Pancreas (tissue), 10 donors: ENCODE measurements around the gene CNNM3. TPM values are rescaled to one million over a fixed set of nuclear protein-coding genes. Genes with fewer than 3 reads are reported as not detected.

Experiments used
- ATAC-seq, 4 donors: fragments of 200-7000 bp; cut with Tn5 transposase; one replicate each; pipeline versions ENCODE4 v1.8.0 to v1.9.1; 2020; ENCODE audit warnings: mild to moderate bottlenecking in 4 of 4, moderate library complexity in 4 of 4
- DNase-seq, 6 donors: peaks; one replicate each; pipeline ENCODE4 v3.0.0-alpha.2; 2020
- FAIRE-seq: peaks from 2 replicates; lab custom pipeline; 2012; peaks lifted over from hg19 to GRCh38; lab: Jason Lieb, UNC
- H3K27ac ChIP-seq, 4 donors: fragments of 200-600 bp; sonication (generic); 1 replicate in 3 of 4; 2 replicates in 1 of 4; pipeline versions ENCODE4 v1.5.0 to v1.8.0; 2020
- H3K27me3 ChIP-seq, 4 donors: fragments of 200-600 bp; one replicate each; pipeline ENCODE4 v1.8.0; 2021
- H3K36me3 ChIP-seq, 3 donors: fragments of 200-600 bp; sonication (generic) in 1 of 3; one replicate each; pipeline versions ENCODE4 v1.5.0 to v1.8.0; 2020 to 2021
- H3K4me1 ChIP-seq, 3 donors: fragments of 200-600 bp; one replicate each; pipeline ENCODE4 v1.8.0; 2021
- H3K4me3 ChIP-seq, 4 donors: fragments of 200-600 bp; sonication (generic) in 2 of 4; one replicate each; pipeline versions ENCODE4 v1.5.0 to v1.8.0; 2020 to 2021
- H3K9me3 ChIP-seq, 4 donors: fragments of 200-600 bp; one replicate each; pipeline ENCODE4 v1.8.0; 2021
- CTCF ChIP-seq, 4 donors: fragments of 200-600 bp; sonication (generic) in 3 of 4; IDR thresholded peaks; one replicate each; pipeline versions ENCODE4 v1.5.0 to v1.8.0; 2021; ENCODE audit warnings: antibody characterized with exemption in 4 of 4
- WGBS, 2 donors: extraction: QIAGEN DNeasy Blood & Tissue Kit; methylation state at CpG; one replicate each; pipeline ENCODE4 v1.1.7; 2013; 5-methylcytosine and 5-hydroxymethylcytosine counted together
- intact Hi-C, 3 donors: fragments of 100-400 bp; cut with DNase I; formaldehyde crosslinking; loops; one replicate each; pipeline versions ENCODE4 v1.11.1 to v1.14.2; 2022
- polyA plus RNA-seq, 2 donors: library from polyadenylated mRNA; stranded (reverse); fragments of 200-250 nt; gene quantifications; one replicate each; pipeline ENCODE4 v1.2.3, GENCODE V29; 2013
- total RNA-seq, 6 donors: library from RNA; stranded (reverse); fragmentation: NEBNext Ultra II Directional in 4 of 6; extraction: Animal tissue kit (Norgen Biotek cat#: 25700) in 4 of 6; gene quantifications; one replicate each; pipeline versions ENCODE4 v1.2.1 to v1.2.4, GENCODE V29; 2021 to 2023
- donor health status: healthy with polysubstance abuse.
- donor health status: DM: no; HTN: no; CAD: no; lungs with moderate emphysema.
- donor health status: DM: no; HTN: no; CAD: no.
- donor health status: control.
- donor health status: control.
- donor health status: Bipolar disorder and iron deficiency.
- donor health status: DM: yes; HTN: yes; CAD: no.
- donor health status: DM: no; HTN: no; CAD: no.
- donor health status: DM: no; HTN: no; CAD: no.
- donor health status: DM: yes; HTN: yes; CAD: no.

The CNNM3 gene
- total and polyA plus RNA-seq, 8 donors = 13.6 to 35.1 (median 25.1) TPM

DNA sequence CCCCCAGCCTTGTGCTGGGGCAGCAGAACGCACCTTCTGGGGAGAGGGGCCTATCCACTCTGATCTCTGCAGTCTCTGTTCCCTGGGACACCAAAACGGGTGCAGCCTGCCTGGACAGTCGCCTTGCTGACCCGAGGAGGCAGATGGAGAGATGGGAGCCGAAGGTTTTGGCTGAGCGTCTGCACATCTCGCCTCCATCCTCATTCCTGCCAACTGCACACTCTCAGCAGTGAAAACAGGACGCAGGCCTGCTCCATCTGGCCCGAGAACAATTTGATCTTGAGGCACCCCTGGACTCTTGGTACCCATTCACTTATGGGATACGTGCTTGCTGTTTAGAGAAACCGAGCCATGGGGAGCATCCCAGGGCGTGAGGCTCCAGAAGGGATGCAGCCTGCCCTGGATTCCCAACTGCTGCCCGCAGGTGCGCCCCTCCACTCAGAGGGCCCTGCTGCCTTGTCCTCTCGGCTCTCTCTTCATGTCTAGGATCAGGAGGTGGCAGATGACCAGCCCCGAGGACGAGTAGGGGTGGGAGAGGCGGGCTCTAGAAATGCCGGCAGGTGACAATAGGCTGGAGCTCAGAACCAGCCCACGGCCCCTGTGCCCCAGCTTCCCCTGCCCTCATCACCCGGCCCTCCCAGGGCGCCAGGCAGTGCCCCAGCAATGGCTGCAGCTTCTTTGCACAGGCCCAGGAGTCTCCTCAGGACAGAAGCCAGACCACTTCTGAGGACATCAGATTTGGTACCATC, 62.9 kb downstream of the CNNM3 start:
- H3K27ac ChIP-seq = no peak overlapping the region
- TF ChIP-seq CTCF (IDR thresholded peaks at IDR 0.05) = no peak
- intact Hi-C loops = no loop called here
- no peak overlapping the region for H3K4me3 ChIP-seq
- H3K9me3 ChIP-seq = no peaks in the 10 kb centered on the region
- H3K36me3 ChIP-seq = no peaks in the 10 kb centered on the region
- peaks cover 0 to 9% (median 0%) of the 10 kb centered on the region in 3 donors for H3K4me1 ChIP-seq
- DNase-seq (no peak), ATAC-seq (no peak), FAIRE-seq (no peak)
- WGBS, 2 donors = 82 to 86% methylated on average over 19 to 22 of the region's 22 CpGs
- H3K27me3 ChIP-seq = no peaks in the 10 kb centered on the region

DNA sequence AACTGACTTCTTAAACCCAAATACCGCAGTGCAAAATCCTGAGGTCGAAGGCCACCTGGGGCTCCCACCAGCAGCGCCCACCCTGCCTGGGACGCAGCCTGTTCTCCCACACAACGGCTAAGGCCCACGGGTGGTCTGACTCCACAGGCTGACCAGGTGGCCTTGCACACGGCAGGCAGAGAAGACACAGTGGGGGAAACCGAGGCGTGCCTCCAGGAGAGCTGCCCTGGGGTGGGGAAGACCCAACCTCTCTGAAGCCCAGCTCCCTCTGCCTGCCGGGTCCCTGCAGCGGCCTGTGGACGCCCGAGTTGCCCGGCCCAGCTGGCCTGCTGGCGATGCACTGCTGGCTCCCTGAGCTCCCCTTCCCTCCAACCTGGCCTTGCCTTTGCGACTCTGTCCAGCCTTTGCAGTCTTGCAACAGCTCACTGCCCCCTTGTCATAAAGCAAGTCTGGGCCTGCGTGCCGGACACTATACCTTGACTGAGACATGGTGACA, 63.5 kb downstream of the CNNM3 start:
- no peaks in the 10 kb centered on the region for H3K36me3 ChIP-seq
- WGBS, 2 donors = 84 to 89% methylated on average over 18 of the region's 18 CpGs
- FAIRE-seq (no peak), ATAC-seq (no peak), DNase-seq (no peak)
- H3K9me3 ChIP-seq = no peaks in the 10 kb centered on the region
- no peak for TF ChIP-seq CTCF (IDR thresholded peaks at IDR 0.05)
- no peak overlapping the region for H3K4me3 ChIP-seq
- no peaks in the 10 kb centered on the region for H3K27me3 ChIP-seq
- H3K4me1 ChIP-seq = peaks cover 0 to 2% (median 0%) of the 10 kb centered on the region in 3 donors
- no peak overlapping the region for H3K27ac ChIP-seq
- intact Hi-C loops = no loop called here

DNA sequence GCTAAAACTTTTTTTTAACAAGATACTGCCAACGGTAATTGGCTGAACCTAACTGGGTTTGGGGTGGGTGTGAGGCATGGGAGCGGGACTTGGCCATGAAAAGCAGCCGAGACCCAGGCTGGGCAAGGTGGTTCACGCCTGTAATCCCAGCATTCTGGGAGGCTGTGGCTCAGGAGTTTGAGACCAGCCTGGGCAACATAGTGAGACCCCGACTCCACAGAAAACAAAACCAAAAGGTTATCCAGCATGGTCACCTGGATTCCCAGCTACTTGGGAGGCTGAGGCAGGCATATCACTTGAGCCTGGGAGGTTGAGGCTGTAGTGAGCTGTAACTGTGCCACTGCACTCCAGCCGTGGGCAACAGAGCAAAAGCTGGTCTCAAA, 64.8 kb downstream of the CNNM3 start:
- Histone ChIP-seq H3K4me3 (no peak overlapping the region), H3K4me1 (no peaks in the 10 kb centered on the region), H3K27ac (no peak overlapping the region), H3K36me3 (no peaks in the 10 kb centered on the region), H3K27me3 (no peaks in the 10 kb centered on the region), H3K9me3 (no peaks in the 10 kb centered on the region)
- intact Hi-C loops = no loop called here
- no peak for TF ChIP-seq CTCF (IDR thresholded peaks at IDR 0.05)
- WGBS, 2 donors = 80 to 88% methylated on average over 6 of the region's 6 CpGs
- no peak for DNase-seq
- no peak for FAIRE-seq
- no peak for ATAC-seq

- no peak for FAIRE-seq
- TF ChIP-seq CTCF (IDR thresholded peaks at IDR 0.05) = no peak
- no peaks in the 10 kb centered on the region for H3K9me3 ChIP-seq
- intact Hi-C loops = no loop called here
- H3K36me3 ChIP-seq = no peaks in the 10 kb centered on the region
- no peak for ATAC-seq
- 69 to 70% methylated on average over 10 of the region's 10 CpGs for WGBS, 2 donors
- no peak overlapping the region for H3K27ac ChIP-seq
- H3K4me3 ChIP-seq = no peak overlapping the region
- DNase-seq = no peak
- no peaks in the 10 kb centered on the region for H3K27me3 ChIP-seq
- H3K4me1 ChIP-seq = no peaks in the 10 kb centered on the region
Measured at GRCh38 chr2:96881349-96882195, 65.5 kb downstream of the CNNM3 start.
